PC-3 (cell line): ENCODE data around the gene ARR3. TPM values are rescaled to one million over a fixed set of nuclear protein-coding genes. Genes with fewer than 3 reads are reported as not detected.

Source experiments
- ATAC-seq: fragments of 200-7000 bp; cut with Tn5 transposase; 2 replicates; pipeline ENCODE4 v1.9.1; 2020; ENCODE audit warnings: mild to moderate bottlenecking, moderate library complexity
- BruUV-seq: library from RNA; stranded (reverse); fragments of 400-500 nt; replicated peaks from 2 replicates; lab custom pipeline; 2021; lab: Mats Ljungman, UMichigan
- CTCF ChIA-PET: fragments of 300-600 bp; sonication (Branson Sonifier 250); formaldehyde crosslinking; loops from one replicate; lab custom pipeline; 2022; ENCODE audit warnings: antibody characterized with exemption; lab: Charles Lee
- POLR2A ChIA-PET: fragments of 300-600 bp; sonication (Branson Sonifier 250); formaldehyde crosslinking; loops from one replicate; lab custom pipeline; 2022; ENCODE audit warnings: antibody characterized with exemption; ENCODE audit not compliant: unreplicated experiment; lab: Charles Lee
- DNase-seq: peaks from one replicate; pipeline ENCODE4 v3.0.0-alpha.2; 2015
- H2AFZ ChIP-seq: fragments of 300-600 bp; sonication (generic); 2 replicates; pipeline ENCODE4 v1.6.0; 2016; ENCODE audit warnings: antibody characterized with exemption, low read length
- H3F3A ChIP-seq: fragments of 300-600 bp; sonication (generic); one replicate; pipeline ENCODE4 v1.6.0; 2017; ENCODE audit warnings: antibody characterized with exemption, low read length, control low read depth, mild to moderate bottlenecking; ENCODE audit not compliant: unreplicated experiment
- H3K27ac ChIP-seq: fragments of 300-600 bp; sonication (generic); 2 replicates; pipeline ENCODE4 v1.5.1; 2016; ENCODE audit warnings: mild to moderate bottlenecking, low read length
- H3K27me3 ChIP-seq: fragments of 300-600 bp; sonication (generic); 2 replicates; pipeline ENCODE4 v1.6.1; 2016; ENCODE audit warnings: low read length, mixed read lengths
- H3K36me3 ChIP-seq: fragments of 300-600 bp; sonication (generic); 2 replicates; pipeline ENCODE4 v1.6.1; 2016; ENCODE audit warnings: low read depth, mixed run types, low read length, mixed read lengths
- H3K4me1 ChIP-seq: fragments of 300-600 bp; sonication (generic); 2 replicates; pipeline ENCODE4 v1.5.1; 2016; ENCODE audit warnings: low read length; ENCODE audit not compliant: insufficient read depth
- H3K4me2 ChIP-seq: fragments of 300-600 bp; sonication (generic); 2 replicates; pipeline ENCODE4 v1.6.0; 2016; ENCODE audit warnings: low read length
- H3K4me3 ChIP-seq: fragments of 300-600 bp; sonication (generic); 2 replicates; pipeline ENCODE4 v1.5.1; 2016; ENCODE audit warnings: mild to moderate bottlenecking, low read length, mixed read lengths
- H3K79me2 ChIP-seq: fragments of 300-600 bp; sonication (generic); 2 replicates; pipeline ENCODE4 v1.6.1; 2017; ENCODE audit warnings: low read length, mixed read lengths
- H3K9ac ChIP-seq: fragments of 300-600 bp; sonication (generic); 2 replicates; pipeline ENCODE4 v1.6.0; 2016; ENCODE audit warnings: mild to moderate bottlenecking, low read length
- H3K9me2 ChIP-seq: fragments of 300-600 bp; sonication (generic); replicated peaks from 2 replicates; pipeline ENCODE4 v1.6.1; 2016; ENCODE audit warnings: mixed run types, low read length, mixed read lengths
- H3K9me3 ChIP-seq: fragments of 300-600 bp; sonication (generic); 2 replicates; pipeline ENCODE4 v1.6.1; 2016; ENCODE audit warnings: low read length, mixed read lengths
- H4K20me1 ChIP-seq: fragments of 300-600 bp; sonication (generic); 2 replicates; pipeline ENCODE4 v1.6.1; 2016; ENCODE audit warnings: low read length, mixed read lengths
- CTCF ChIP-seq: fragments of 300-600 bp; sonication (generic); conservative IDR thresholded peaks from 2 replicates; pipeline ENCODE4 v1.5.1; 2017; ENCODE audit warnings: antibody characterized with exemption, low read depth, mild to moderate bottlenecking, low read length
- EZH2 ChIP-seq: fragments of 300-600 bp; sonication (generic); IDR thresholded peaks from one replicate; pipeline ENCODE4 v1.6.1; 2017; ENCODE audit warnings: antibody characterized with exemption, mild to moderate bottlenecking, low read length; ENCODE audit not compliant: unreplicated experiment
- EZH2phosphoT487 ChIP-seq: fragments of 300-600 bp; sonication (generic); IDR thresholded peaks from 2 replicates; pipeline ENCODE4 v1.6.1; 2018; ENCODE audit warnings: mild to moderate bottlenecking, antibody characterized with exemption, low read length, borderline replicate concordance
- intact Hi-C: fragments of 100-400 bp; cut with micrococcal nuclease; formaldehyde crosslinking; loops from 2 replicates; pipeline ENCODE4 v1.9.0; 2023
- total RNA-seq: library from RNA; depleted of rRNA; stranded (reverse); fragments of >200 nt; gene quantifications from 2 replicates; pipeline ENCODE4 v1.2.3, GENCODE V29; 2014

Gene ARR3
- total RNA-seq, 1 experiment from 2014 or later = not detected

DNA sequence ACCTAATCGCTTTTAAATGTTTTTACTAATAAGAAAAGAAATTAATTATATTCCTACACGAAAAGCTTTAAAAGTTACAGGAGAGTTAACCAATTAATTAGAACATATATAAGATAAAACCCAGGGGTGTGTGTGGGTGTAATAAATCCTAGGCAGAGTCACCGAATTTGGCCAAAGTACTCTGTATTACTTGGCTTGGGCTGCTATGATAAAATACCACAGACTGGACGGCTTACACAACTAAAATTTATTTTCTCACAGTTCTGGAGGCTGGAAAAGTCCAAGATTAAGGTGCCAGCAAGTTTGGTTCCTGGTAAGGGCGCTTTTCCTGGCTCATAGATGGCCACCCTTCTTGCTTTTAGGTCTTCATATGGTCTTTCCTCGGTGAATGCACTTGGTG lies 23.3 kb upstream of the ARR3 start:
- no peaks in the 10 kb centered on the region for H3K36me3 ChIP-seq
- no peak overlapping the region for H3K9ac ChIP-seq
- no peak overlapping the region for H3K4me3 ChIP-seq
- H3K27ac ChIP-seq = no peak overlapping the region
- H3K9me3 ChIP-seq = no peaks in the 10 kb centered on the region
- DNase-seq (no peak), ATAC-seq (no peak)
- H3K4me1 ChIP-seq = peaks cover 16% of the 10 kb centered on the region
- intact Hi-C loops = no loop called here
- H4K20me1 ChIP-seq = no peaks in the 10 kb centered on the region
- TF ChIP-seq EZH2 (no peak), CTCF (no peak), EZH2phosphoT487 (no peak)
- ChIA-PET POLR2A (no interaction called here), CTCF (no interaction called here)
- H3F3A ChIP-seq = no peaks in the 10 kb centered on the region
- H3K4me2 ChIP-seq = no peak overlapping the region
- H3K27me3 ChIP-seq = no peaks in the 10 kb centered on the region
- no peak overlapping the region for H2AFZ ChIP-seq
- no peaks in the 10 kb centered on the region for H3K79me2 ChIP-seq
- H3K9me2 ChIP-seq = no peaks in the 10 kb centered on the region
- BruUV-seq = no TSS peak

GRCh38 chrX:70247252-70247651 lies 20.9 kb upstream of the ARR3 start:
- ATAC-seq = peak; percentile 81
- no peaks in the 10 kb centered on the region for H3K79me2 ChIP-seq
- intact Hi-C loops = no loop called here
- H3K27me3 ChIP-seq = no peaks in the 10 kb centered on the region
- H3F3A ChIP-seq = no peaks in the 10 kb centered on the region
- ChIA-PET CTCF (interaction anchor here (0.6 kb wide), 1 partner anchor 49 kb away, joined by 3 read pairs; no protein-coding TSS in a partner anchor), POLR2A (interaction anchor here (0.6 kb wide), 1 partner anchor 131 kb away, joined by 3 read pairs; no protein-coding TSS in a partner anchor)
- H3K4me3 ChIP-seq = no peak overlapping the region
- H3K9me3 ChIP-seq = no peaks in the 10 kb centered on the region
- no peaks in the 10 kb centered on the region for H3K36me3 ChIP-seq
- H3K9me2 ChIP-seq = no peaks in the 10 kb centered on the region
- BruUV-seq = no TSS peak
- no peak overlapping the region for H3K9ac ChIP-seq
- DNase-seq = peak; percentile 56
- H2AFZ ChIP-seq = no peak overlapping the region
- peak overlapping the region; percentile 69 for H3K27ac ChIP-seq
- H3K4me2 ChIP-seq = peak overlapping the region; percentile 27
- no peaks in the 10 kb centered on the region for H4K20me1 ChIP-seq
- TF ChIP-seq EZH2phosphoT487 (no peak), CTCF (no peak), EZH2 (no peak)
- H3K4me1 ChIP-seq = peaks cover 18% of the 10 kb centered on the region

DNA sequence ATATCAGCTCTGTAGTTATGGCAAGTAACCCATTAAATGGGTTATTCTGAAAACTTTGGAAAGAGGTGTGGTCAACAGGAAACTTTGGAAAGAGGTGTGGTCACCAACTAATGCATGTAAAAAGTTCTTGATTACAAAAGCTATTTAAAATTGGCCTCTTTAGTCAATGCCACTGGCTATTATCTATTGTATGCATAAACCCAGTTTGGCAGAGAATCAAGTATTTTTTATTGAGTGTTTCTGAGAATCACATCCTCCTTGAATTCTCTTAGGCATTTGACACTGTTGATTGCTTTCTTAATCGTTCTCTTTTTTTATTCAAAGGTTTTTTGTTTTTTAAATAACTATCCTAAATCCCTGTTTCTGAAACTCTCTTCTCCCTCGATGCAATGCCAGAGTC lies 15.6 kb upstream of the ARR3 start:
- no TSS peak for BruUV-seq
- ChIA-PET CTCF (interaction anchor here (0.6 kb wide), 1 partner anchor 21 kb away, joined by 4 read pairs; no protein-coding TSS in a partner anchor), POLR2A (no interaction called here)
- H3K27me3 ChIP-seq = no peaks in the 10 kb centered on the region
- peak overlapping the region; percentile 48; the same call in 1 of the 2 replicates for H3K4me2 ChIP-seq
- no peaks in the 10 kb centered on the region for H3K79me2 ChIP-seq
- peak; percentile 59 for DNase-seq
- no peak overlapping the region for H3K9ac ChIP-seq
- no peaks in the 10 kb centered on the region for H3K9me2 ChIP-seq
- intact Hi-C loops = no loop called here
- H3K27ac ChIP-seq = peak overlapping the region; percentile 94
- H2AFZ ChIP-seq = no peak overlapping the region
- no peak for TF ChIP-seq CTCF
- no peak for TF ChIP-seq EZH2
- H3K36me3 ChIP-seq = no peaks in the 10 kb centered on the region
- H4K20me1 ChIP-seq = no peaks in the 10 kb centered on the region
- no peaks in the 10 kb centered on the region for H3K9me3 ChIP-seq
- H3K4me3 ChIP-seq = no peak overlapping the region
- no peaks in the 10 kb centered on the region for H3F3A ChIP-seq
- H3K4me1 ChIP-seq = peaks cover 42% of the 10 kb centered on the region
- ATAC-seq = peak; percentile 16; the same call in 1 of the 2 replicates
